Common myeloid progenitor, CD34-positive (primary cell): ENCODE measurements around the gene TM9SF1.

Experiments
- CTCF ChIA-PET: fragments of 350-600 bp; sonication (Branson Sonifier 250); formaldehyde crosslinking; loops from one replicate; lab custom pipeline; 2021; ENCODE audit warnings: antibody characterized with exemption; lab: Charles Lee
- POLR2A ChIA-PET: fragments of 350-600 bp; sonication (Branson Sonifier 250); formaldehyde crosslinking; loops from one replicate; lab custom pipeline; 2021; ENCODE audit warnings: antibody characterized with exemption; lab: Charles Lee
- DNase-seq, 3 donors: peaks; one replicate each; pipeline versions ENCODE4 v3.0.0 to v3.0.0-alpha.2; 2013
- H3K27ac ChIP-seq, 2 experiments: 1 replicate in 1 of 2; 2 replicates in 1 of 2; pipeline ENCODE4 v1.7.0; 2013; ENCODE audit warnings: inconsistent platforms in 2 of 2, low read length in 2 of 2, mild to moderate bottlenecking in 2 of 2, low read depth in 1 of 2, moderate library complexity in 1 of 2; ENCODE audit not compliant: severe bottlenecking in 2 of 2, insufficient read depth in 1 of 2, poor library complexity in 1 of 2
- H3K27me3 ChIP-seq, 5 experiments: replicated peaks in 2 of 5; 1 replicate in 3 of 5; 2 replicates in 2 of 5; pipeline versions ENCODE4 v1.6.1 to v1.7.0; 2013; ENCODE audit warnings: low read length in 4 of 5, mild to moderate bottlenecking in 2 of 5, moderate library complexity in 2 of 5, inconsistent platforms in 1 of 5; ENCODE audit not compliant: insufficient read depth in 5 of 5, control insufficient read depth in 4 of 5
- H3K36me3 ChIP-seq, 4 experiments: 1 replicate in 2 of 4; 2 replicates in 2 of 4; pipeline versions ENCODE4 v1.6.1 to v1.7.0; 2013; ENCODE audit warnings: low read length in 3 of 4, control low read depth in 1 of 4, mild to moderate bottlenecking in 1 of 4; ENCODE audit not compliant: control insufficient read depth in 4 of 4, insufficient read depth in 4 of 4
- H3K4me1 ChIP-seq, 4 experiments: 1 replicate in 3 of 4; 2 replicates in 1 of 4; pipeline versions ENCODE4 v1.6.1 to v1.7.1; 2013; ENCODE audit warnings: low read length in 3 of 4, mild to moderate bottlenecking in 3 of 4, control low read depth in 1 of 4, inconsistent platforms in 1 of 4, moderate library complexity in 1 of 4; ENCODE audit not compliant: control insufficient read depth in 4 of 4, insufficient read depth in 4 of 4; ENCODE audit errors: control extremely low read depth in 1 of 4
- H3K4me3 ChIP-seq, 7 experiments: 1 replicate in 4 of 7; 2 replicates in 3 of 7; pipeline versions ENCODE4 v1.5.1 to v1.7.0; 2013; ENCODE audit warnings: mild to moderate bottlenecking in 7 of 7, low read length in 6 of 7, moderate library complexity in 6 of 7, inconsistent platforms in 2 of 7, low read depth in 2 of 7, control low read depth in 1 of 7; ENCODE audit not compliant: insufficient read depth in 4 of 7, control insufficient read depth in 1 of 7; ENCODE audit errors: extremely low read depth in 1 of 7
- H3K9me3 ChIP-seq, 5 experiments: 1 replicate in 4 of 5; 2 replicates in 1 of 5; pipeline versions ENCODE4 v1.6.1 to v1.7.1; 2013; ENCODE audit warnings: low read length in 4 of 5, mild to moderate bottlenecking in 2 of 5, inconsistent platforms in 1 of 5, low read depth in 1 of 5, moderate library complexity in 1 of 5; ENCODE audit not compliant: control insufficient read depth in 4 of 5, insufficient read depth in 2 of 5; ENCODE audit errors: control extremely low read depth in 1 of 5
- WGBS: methylation state at CpG from one replicate; pipeline ENCODE4 v1.1.5; 2013; ENCODE audit not compliant: insufficient coverage; 5-methylcytosine and 5-hydroxymethylcytosine counted together

Gene TM9SF1

GRCh38 chr14:24160850-24161804 lies 34.1 kb downstream of the TM9SF1 start, which contains the start of gene IRF9:
Gene IRF9, plus strand, starts transcription at chr14:24161265. Its CDS starts 880 bp downstream, at chr14:24162145.
- peaks cover 25 to 74% (median 51%) of the 10 kb centered on the region in 4 experiments for H3K36me3 ChIP-seq
- CTCF ChIA-PET = interaction anchor here (0.6 to 5.6 kb wide), 30 partner anchors 8 to 832 kb away, joined by 3 to 112 read pairs (median 4); partner anchors contain the start of genes CHMP4A, CIDEB, DCAF11 and EMC9
- H3K9me3 ChIP-seq = no peaks in the 10 kb centered on the region
- DNase-seq = peak; percentile 96 to 98 (median 96)
- H3K4me3 ChIP-seq = peak within 1 kb of the TSS; percentile 59 to 92 (median 86)
- peaks cover 10 to 28% (median 19%) of the 10 kb centered on the region in 4 experiments for H3K4me1 ChIP-seq
- peak within 1 kb of the TSS; percentile 94 to 96 for H3K27ac ChIP-seq
- POLR2A ChIA-PET = interaction anchor here (0.9 to 2.8 kb wide), 9 partner anchors 10 to 68 kb away, joined by 3 to 16 read pairs (median 7); partner anchors contain the start of genes DCAF11, EMC9, NRL and PCK2
- 0% methylated on average over 9 of the region's 12 CpGs for WGBS
- H3K27me3 ChIP-seq = no peaks in the 10 kb centered on the region

- Histone ChIP-seq H3K9me3 (no peaks in the 10 kb centered on the region), H3K36me3 (peaks cover 25 to 74% (median 52%) of the 10 kb centered on the region in 4 experiments), H3K4me1 (peaks cover 10 to 28% (median 19%) of the 10 kb centered on the region in 4 experiments), H3K27ac (peak overlapping the region in 1 of 2 experiments; percentile 96), H3K4me3 (no peak overlapping the region), H3K27me3 (no peaks in the 10 kb centered on the region)
- ChIA-PET POLR2A (interaction anchor here (1.1 to 2.8 kb wide), 6 partner anchors 11 to 67 kb away, joined by 3 to 16 read pairs (median 12); partner anchors contain the start of genes DCAF11, EMC9, NRL and PCK2), CTCF (interaction anchor here (0.8 to 5.6 kb wide), 22 partner anchors 9 to 146 kb away, joined by 3 to 112 read pairs (median 6); partner anchors contain the start of genes DCAF11, EMC9, IPO4 and NRL)
- 97% methylated on average over 3 of the region's 4 CpGs for WGBS
- no peak for DNase-seq
Measured at GRCh38 chr14:24160499-24160849, 34.8 kb downstream of the TM9SF1 start.

- WGBS = 91% methylated on average over 8 of the region's 11 CpGs
- Histone ChIP-seq H3K4me3 (no peak overlapping the region), H3K27ac (peak overlapping the region in 1 of 2 experiments; percentile 96)
Measured at GRCh38 chr14:24159777-24160498, 35.3 kb downstream of the TM9SF1 start.

GRCh38 chr14:24157331-24157730 lies 37.9 kb downstream of the TM9SF1 start:
- CTCF ChIA-PET = interaction anchor here (1.8 kb wide), 1 partner anchor 21 kb away, joined by 4 read pairs; the partner anchor contains the start of gene PSME1
- no peaks in the 10 kb centered on the region for H3K9me3 ChIP-seq
- no peak for DNase-seq
- H3K4me1 ChIP-seq = peaks cover 6 to 21% (median 15%) of the 10 kb centered on the region in 4 experiments
- WGBS = over 99% methylated on average over 9 of the region's 12 CpGs
- peaks cover 24 to 66% (median 40%) of the 10 kb centered on the region in 4 experiments for H3K36me3 ChIP-seq
- H3K27me3 ChIP-seq = no peaks in the 10 kb centered on the region
- POLR2A ChIA-PET = no interaction called here
- H3K27ac ChIP-seq = no peak overlapping the region
- no peak overlapping the region for H3K4me3 ChIP-seq

More at GRCh38 chr14:24159777-24160498, 35.3 kb downstream of the TM9SF1 start:
- no peaks in the 10 kb centered on the region for H3K9me3 ChIP-seq
- H3K27me3 ChIP-seq = no peaks in the 10 kb centered on the region
- peaks cover 10 to 28% (median 19%) of the 10 kb centered on the region in 4 experiments for H3K4me1 ChIP-seq
- POLR2A ChIA-PET = interaction anchor here (1.1 to 2.5 kb wide), 4 partner anchors 13 to 67 kb away, joined by 3 to 16 read pairs (median 9); partner anchors contain the start of genes EMC9, PSME1, PSME2 and RNF31
- H3K36me3 ChIP-seq = peaks cover 30 to 74% (median 52%) of the 10 kb centered on the region in 4 experiments
- CTCF ChIA-PET = interaction anchor here (0.8 to 5.6 kb wide), 19 partner anchors 10 to 138 kb away, joined by 3 to 112 read pairs (median 6); partner anchors contain the start of genes DCAF11, EMC9, NRL and PSME1
- no peak for DNase-seq

- H3K27ac ChIP-seq = no peak overlapping the region
- 100% methylated on average over 1 of the region's 1 CpG for WGBS
- no peaks in the 10 kb centered on the region for H3K27me3 ChIP-seq
- ChIA-PET CTCF (interaction anchor here (1.8 kb wide), 1 partner anchor 21 kb away, joined by 4 read pairs; the partner anchor contains the start of gene PSME1), POLR2A (no interaction called here)
- H3K36me3 ChIP-seq = peaks cover 24 to 66% (median 42%) of the 10 kb centered on the region in 4 experiments
- H3K4me1 ChIP-seq = peaks cover under 1 to 16% (median 10%) of the 10 kb centered on the region in 4 experiments
- no peak for DNase-seq
- no peaks in the 10 kb centered on the region for H3K9me3 ChIP-seq
- H3K4me3 ChIP-seq = no peak overlapping the region
Measured at GRCh38 chr14:24156840-24157239, 38.4 kb downstream of the TM9SF1 start.

GRCh38 chr14:24155100-24155499 lies 40.1 kb downstream of the TM9SF1 start:
- Histone ChIP-seq H3K27me3 (no peaks in the 10 kb centered on the region), H3K27ac (peak overlapping the region in 1 of 2 experiments; percentile 20), H3K9me3 (no peaks in the 10 kb centered on the region), H3K4me1 (peaks cover 0 to 1% (median 0%) of the 10 kb centered on the region in 4 experiments), H3K4me3 (no peak overlapping the region), H3K36me3 (peaks cover 25 to 77% (median 54%) of the 10 kb centered on the region in 4 experiments)
- ChIA-PET POLR2A (interaction anchor here (0.6 kb wide), 1 partner anchor 14 kb away, joined by 3 read pairs; the partner anchor contains the start of gene EMC9), CTCF (interaction anchor here (1.1 to 1.7 kb wide), 5 partner anchors 8 to 47 kb away, joined by 3 to 7 read pairs (median 6); partner anchors contain the start of genes EMC9 and PSME2)
- DNase-seq = no peak
- WGBS = over 99% methylated on average over 8 of the region's 10 CpGs
